ENCODE data around the gene CCDC177.

CCDC177 gene

GRCh38 chr14:69574263-69574953 is at the start of gene CCDC177:
CCDC177 (minus strand) TSS chr14:69574871; CDS start chr14:69573622, 1,249 bp downstream.
- Histone ChIP-seq H3K4me1 (ENCODE audit: control insufficient read depth, insufficient read depth, low read length) (peaks cover 34% of the 10 kb centered on the region), H3K9me3 (ENCODE audit: control insufficient read depth in 2 of 2, low read length in 2 of 2) (no peaks in the 10 kb centered on the region), H3K9ac (ENCODE audit: low read length in 2 of 2) (no peak within 1 kb of the TSS), H3K27ac (ENCODE audit: low read length) (no peak within 1 kb of the TSS), H3K27me3 (ENCODE audit: control insufficient read depth in 1 of 2, insufficient read depth in 2 of 2, low read length in 2 of 2) (peaks cover 49 to 61% of the 10 kb centered on the region in 2 donors), H3K36me3 (ENCODE audit: control insufficient read depth in 2 of 2, insufficient read depth in 2 of 2, low read length in 2 of 2) (no peaks in the 10 kb centered on the region), H3K4me3 (ENCODE audit: low read length in 2 of 2) (peak within 1 kb of the TSS; percentile 34 to 62)

DNA sequence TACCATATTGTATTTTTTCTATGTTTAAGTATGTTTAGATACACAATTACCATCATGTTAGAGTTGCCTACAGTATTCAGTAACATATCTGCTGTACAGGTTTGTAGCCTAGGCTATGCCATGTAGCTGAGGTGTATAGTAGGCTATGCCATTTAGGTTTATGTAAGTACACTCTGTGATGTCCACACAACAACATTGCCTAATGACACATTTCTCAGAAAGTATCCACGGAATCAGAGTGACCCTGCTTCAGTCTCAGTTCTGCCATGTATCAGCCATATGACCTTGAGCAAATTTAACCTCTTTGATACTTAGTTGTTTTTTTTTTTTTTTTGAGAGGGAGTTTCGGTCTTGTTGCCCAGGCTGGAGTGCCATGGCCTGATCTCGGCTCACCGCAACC is 49.5 kb upstream of the CCDC177 start:
- H3K9me3 ChIP-seq (ENCODE audit: control insufficient read depth in 2 of 2, low read length in 2 of 2) = no peaks in the 10 kb centered on the region
- no peaks in the 10 kb centered on the region for H3K36me3 ChIP-seq (ENCODE audit: control insufficient read depth in 2 of 2, insufficient read depth in 2 of 2, low read length in 2 of 2)
- H3K27ac ChIP-seq (ENCODE audit: low read length) = no peak overlapping the region
- no peak overlapping the region for H3K9ac ChIP-seq (ENCODE audit: low read length in 2 of 2)
- H3K27me3 ChIP-seq (ENCODE audit: control insufficient read depth in 1 of 2, insufficient read depth in 2 of 2, low read length in 2 of 2) = no peaks in the 10 kb centered on the region
- peaks cover 22% of the 10 kb centered on the region for H3K4me1 ChIP-seq (ENCODE audit: control insufficient read depth, insufficient read depth, low read length)
- H3K4me3 ChIP-seq (ENCODE audit: low read length in 2 of 2) = no peak overlapping the region

- Histone ChIP-seq H3K4me1 (ENCODE audit: control insufficient read depth, insufficient read depth, low read length) (peaks cover 36% of the 10 kb centered on the region), H3K9ac (ENCODE audit: low read length in 2 of 2) (no peak overlapping the region), H3K9me3 (ENCODE audit: control insufficient read depth in 2 of 2, low read length in 2 of 2) (no peaks in the 10 kb centered on the region), H3K4me3 (ENCODE audit: low read length in 2 of 2) (no peak overlapping the region), H3K36me3 (ENCODE audit: control insufficient read depth in 2 of 2, insufficient read depth in 2 of 2, low read length in 2 of 2) (no peaks in the 10 kb centered on the region), H3K27me3 (ENCODE audit: control insufficient read depth in 1 of 2, insufficient read depth in 2 of 2, low read length in 2 of 2) (no peaks in the 10 kb centered on the region), H3K27ac (ENCODE audit: low read length) (no peak overlapping the region)
Measured at GRCh38 chr14:69620981-69621380, 46.3 kb upstream of the CCDC177 start.

GRCh38 chr14:69620211-69620611 is 45.5 kb upstream of the CCDC177 start:
- H3K4me3 ChIP-seq (ENCODE audit: low read length in 2 of 2) = no peak overlapping the region
- H3K36me3 ChIP-seq (ENCODE audit: control insufficient read depth in 2 of 2, insufficient read depth in 2 of 2, low read length in 2 of 2) = no peaks in the 10 kb centered on the region
- H3K27ac ChIP-seq (ENCODE audit: low read length) = no peak overlapping the region
- no peak overlapping the region for H3K9ac ChIP-seq (ENCODE audit: low read length in 2 of 2)
- peaks cover 36% of the 10 kb centered on the region for H3K4me1 ChIP-seq (ENCODE audit: control insufficient read depth, insufficient read depth, low read length)
- H3K9me3 ChIP-seq (ENCODE audit: control insufficient read depth in 2 of 2, low read length in 2 of 2) = no peaks in the 10 kb centered on the region
- H3K27me3 ChIP-seq (ENCODE audit: control insufficient read depth in 1 of 2, insufficient read depth in 2 of 2, low read length in 2 of 2) = no peaks in the 10 kb centered on the region

DNA sequence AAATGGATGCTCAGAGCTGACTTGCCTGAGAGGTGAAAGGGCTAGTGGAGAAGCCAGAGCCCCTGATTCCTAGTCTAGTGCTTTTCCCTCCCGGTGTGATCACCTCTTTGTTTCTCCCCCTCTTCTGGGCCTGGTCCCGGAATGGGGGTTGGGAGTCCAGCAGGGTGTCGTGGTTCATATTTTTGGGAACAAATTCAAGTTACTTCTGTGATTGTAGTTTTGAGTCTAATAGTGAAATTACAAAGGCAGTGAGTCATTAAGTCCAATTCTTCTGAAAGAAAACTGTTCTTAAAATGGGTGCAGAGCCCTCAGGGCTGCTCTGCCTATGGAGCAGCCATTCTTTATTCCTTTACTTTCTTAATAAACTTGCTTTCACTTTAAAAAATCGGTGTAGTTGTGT is 44.3 kb upstream of the CCDC177 start:
- Histone ChIP-seq H3K27me3 (ENCODE audit: control insufficient read depth in 1 of 2, insufficient read depth in 2 of 2, low read length in 2 of 2) (no peaks in the 10 kb centered on the region), H3K4me1 (ENCODE audit: control insufficient read depth, insufficient read depth, low read length) (peaks cover 42% of the 10 kb centered on the region), H3K9me3 (ENCODE audit: control insufficient read depth in 2 of 2, low read length in 2 of 2) (no peaks in the 10 kb centered on the region), H3K9ac (ENCODE audit: low read length in 2 of 2) (no peak overlapping the region), H3K36me3 (ENCODE audit: control insufficient read depth in 2 of 2, insufficient read depth in 2 of 2, low read length in 2 of 2) (no peaks in the 10 kb centered on the region), H3K27ac (ENCODE audit: low read length) (no peak overlapping the region), H3K4me3 (ENCODE audit: low read length in 2 of 2) (no peak overlapping the region)

- no peak overlapping the region for H3K9ac ChIP-seq (ENCODE audit: low read length in 2 of 2)
- H3K4me1 ChIP-seq (ENCODE audit: control insufficient read depth, insufficient read depth, low read length) = peaks cover 52% of the 10 kb centered on the region
- no peaks in the 10 kb centered on the region for H3K9me3 ChIP-seq (ENCODE audit: control insufficient read depth in 2 of 2, low read length in 2 of 2)
- no peaks in the 10 kb centered on the region for H3K36me3 ChIP-seq (ENCODE audit: control insufficient read depth in 2 of 2, insufficient read depth in 2 of 2, low read length in 2 of 2)
- no peak overlapping the region for H3K27ac ChIP-seq (ENCODE audit: low read length)
- H3K27me3 ChIP-seq (ENCODE audit: control insufficient read depth in 1 of 2, insufficient read depth in 2 of 2, low read length in 2 of 2) = no peaks in the 10 kb centered on the region
- H3K4me3 ChIP-seq (ENCODE audit: low read length in 2 of 2) = no peak overlapping the region
Measured at GRCh38 chr14:69617796-69618195, 43.1 kb upstream of the CCDC177 start.

GRCh38 chr14:69616408-69616773 is 41.7 kb upstream of the CCDC177 start:
- H3K36me3 ChIP-seq (ENCODE audit: control insufficient read depth in 2 of 2, insufficient read depth in 2 of 2, low read length in 2 of 2) = no peaks in the 10 kb centered on the region
- peaks cover 56% of the 10 kb centered on the region for H3K4me1 ChIP-seq (ENCODE audit: control insufficient read depth, insufficient read depth, low read length)
- no peaks in the 10 kb centered on the region for H3K9me3 ChIP-seq (ENCODE audit: control insufficient read depth in 2 of 2, low read length in 2 of 2)
- peak overlapping the region; percentile 60 for H3K27ac ChIP-seq (ENCODE audit: low read length)
- H3K4me3 ChIP-seq (ENCODE audit: low read length in 2 of 2) = peak overlapping the region; percentile 28 to 62
- peak overlapping the region; percentile 0 to 50 for H3K9ac ChIP-seq (ENCODE audit: low read length in 2 of 2)
- H3K27me3 ChIP-seq (ENCODE audit: control insufficient read depth in 1 of 2, insufficient read depth in 2 of 2, low read length in 2 of 2) = no peaks in the 10 kb centered on the region

DNA sequence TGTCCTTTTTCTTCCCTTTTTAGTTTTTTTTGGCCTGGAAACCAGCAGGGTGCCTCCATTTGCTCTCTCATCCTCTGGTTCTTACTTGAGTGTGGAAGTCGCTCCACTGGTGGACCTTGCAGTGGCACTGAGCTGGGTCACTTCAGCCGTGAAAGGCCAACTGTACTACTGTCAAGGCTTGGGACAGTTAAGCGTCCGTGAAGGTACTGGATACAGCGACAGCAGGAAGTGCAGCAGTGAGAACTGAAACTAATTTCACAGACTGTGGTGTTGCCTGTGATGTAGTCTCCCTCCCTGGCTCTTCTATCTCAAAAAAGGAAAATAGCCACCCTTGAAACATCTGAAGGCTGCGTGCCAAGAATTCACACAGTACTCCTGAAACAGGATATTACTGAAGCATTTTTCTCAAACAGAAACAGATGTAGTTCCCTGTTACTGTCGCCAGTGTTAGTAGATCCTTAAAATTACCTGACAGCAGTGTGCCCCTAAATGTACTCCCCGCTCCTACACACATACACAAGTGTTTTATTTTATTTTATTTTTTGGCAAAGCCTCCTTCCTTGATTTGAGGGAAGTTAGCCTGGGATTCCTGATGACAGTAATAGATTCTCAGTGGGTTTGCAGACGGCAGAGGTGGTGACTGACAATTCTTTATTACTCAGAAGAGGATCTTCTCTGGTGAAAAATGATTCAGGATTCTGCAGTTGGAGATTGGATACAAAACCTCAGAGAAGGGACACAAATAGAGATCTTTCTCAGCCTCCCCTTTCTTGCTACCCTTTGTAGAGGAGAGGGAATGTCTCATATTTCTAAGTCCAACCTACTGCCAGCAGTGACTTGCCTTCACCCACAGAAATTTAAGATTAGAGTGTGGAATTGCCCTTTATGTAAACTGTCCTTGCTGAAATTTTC is 41.1 kb upstream of the CCDC177 start:
- Histone ChIP-seq H3K9me3 (ENCODE audit: control insufficient read depth in 2 of 2, low read length in 2 of 2) (no peaks in the 10 kb centered on the region), H3K27me3 (ENCODE audit: control insufficient read depth in 1 of 2, insufficient read depth in 2 of 2, low read length in 2 of 2) (no peaks in the 10 kb centered on the region), H3K4me1 (ENCODE audit: control insufficient read depth, insufficient read depth, low read length) (peaks cover 53% of the 10 kb centered on the region), H3K27ac (ENCODE audit: low read length) (peak overlapping the region; percentile 60), H3K36me3 (ENCODE audit: control insufficient read depth in 2 of 2, insufficient read depth in 2 of 2, low read length in 2 of 2) (no peaks in the 10 kb centered on the region), H3K4me3 (ENCODE audit: low read length in 2 of 2) (peak overlapping the region; percentile 28 to 62), H3K9ac (ENCODE audit: low read length in 2 of 2) (peak overlapping the region; percentile 48 to 50)

GRCh38 chr14:69615121-69615495 is 40.4 kb upstream of the CCDC177 start:
- H3K9ac ChIP-seq (ENCODE audit: low read length in 2 of 2) = peak overlapping the region; percentile 48 to 50
- peak overlapping the region; percentile 28 to 62 for H3K4me3 ChIP-seq (ENCODE audit: low read length in 2 of 2)

DNA sequence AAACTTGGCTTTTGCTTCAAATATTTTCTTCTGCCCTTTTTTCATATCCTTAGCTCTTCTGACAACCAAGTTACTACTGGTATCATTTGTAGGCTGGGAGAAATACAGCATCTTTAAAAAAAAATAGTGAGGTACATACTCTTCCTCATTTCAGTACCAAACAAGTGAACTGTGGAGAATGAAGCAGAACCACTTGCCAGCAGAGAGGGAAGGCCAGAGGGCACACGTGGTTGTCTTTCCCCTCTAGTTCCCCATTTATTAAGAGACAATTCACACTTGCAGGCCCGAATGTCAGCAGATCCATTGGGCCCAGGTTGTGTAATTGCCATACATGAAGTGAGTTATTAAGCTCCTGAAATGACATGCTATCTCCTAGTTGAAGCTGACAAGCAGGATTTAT is 39.9 kb upstream of the CCDC177 start:
- H3K9me3 ChIP-seq (ENCODE audit: control insufficient read depth in 2 of 2, low read length in 2 of 2) = no peaks in the 10 kb centered on the region
- no peaks in the 10 kb centered on the region for H3K36me3 ChIP-seq (ENCODE audit: control insufficient read depth in 2 of 2, insufficient read depth in 2 of 2, low read length in 2 of 2)
- no peaks in the 10 kb centered on the region for H3K27me3 ChIP-seq (ENCODE audit: control insufficient read depth in 1 of 2, insufficient read depth in 2 of 2, low read length in 2 of 2)
- H3K9ac ChIP-seq (ENCODE audit: low read length in 2 of 2) = no peak overlapping the region
- peaks cover 61% of the 10 kb centered on the region for H3K4me1 ChIP-seq (ENCODE audit: control insufficient read depth, insufficient read depth, low read length)
- H3K4me3 ChIP-seq (ENCODE audit: low read length in 2 of 2) = peak overlapping the region in 1 of 2 donors; percentile 62
- H3K27ac ChIP-seq (ENCODE audit: low read length) = peak overlapping the region; percentile 60

More at GRCh38 chr14:69615121-69615495, 40.4 kb upstream of the CCDC177 start:
- H3K27ac ChIP-seq (ENCODE audit: low read length) = peak overlapping the region; percentile 60
- H3K9me3 ChIP-seq (ENCODE audit: control insufficient read depth in 2 of 2, low read length in 2 of 2) = no peaks in the 10 kb centered on the region
- no peaks in the 10 kb centered on the region for H3K36me3 ChIP-seq (ENCODE audit: control insufficient read depth in 2 of 2, insufficient read depth in 2 of 2, low read length in 2 of 2)
- H3K4me1 ChIP-seq (ENCODE audit: control insufficient read depth, insufficient read depth, low read length) = peaks cover 59% of the 10 kb centered on the region
- H3K27me3 ChIP-seq (ENCODE audit: control insufficient read depth in 1 of 2, insufficient read depth in 2 of 2, low read length in 2 of 2) = no peaks in the 10 kb centered on the region
